Left lung (tissue), 10 donors: ENCODE measurements around the gene ZNG1B. TPM values are rescaled to one million over a fixed set of nuclear protein-coding genes. Genes with fewer than 3 reads are reported as not detected.
"Not testable (repeated sequence)": the region's sequence is repeated elsewhere in the genome, so short reads cannot be mapped to it uniquely, and the experiment has no call there.

Experiments
- ATAC-seq: fragments of 200-7000 bp; cut with Tn5 transposase; one replicate; pipeline ENCODE4 v1.9.1; 2020; ENCODE audit warnings: moderate library complexity
- DNase-seq, 4 donors: peaks; one replicate each; pipeline ENCODE4 v3.0.0-alpha.2; 2013 to 2020
- H3K27ac ChIP-seq, 2 donors: fragments of 200-600 bp; sonication (generic) in 1 of 2; one replicate each; pipeline versions ENCODE4 v1.5.0 to v1.8.0; 2020 to 2021
- H3K27me3 ChIP-seq, 2 donors: fragments of 200-600 bp; sonication (generic) in 1 of 2; one replicate each; pipeline versions ENCODE4 v1.5.0 to v1.8.0; 2020 to 2021
- H3K36me3 ChIP-seq, 2 donors: fragments of 200-600 bp; sonication (generic) in 1 of 2; one replicate each; pipeline versions ENCODE4 v1.5.0 to v1.8.0; 2020 to 2021
- H3K4me1 ChIP-seq, 2 donors: fragments of 200-600 bp; one replicate each; pipeline ENCODE4 v1.8.0; 2021
- H3K4me3 ChIP-seq, 2 donors: fragments of 200-600 bp; sonication (generic) in 1 of 2; one replicate each; pipeline versions ENCODE4 v1.5.0 to v1.8.0; 2020 to 2021; ENCODE audit warnings: mild to moderate bottlenecking in 1 of 2
- H3K9me3 ChIP-seq, 2 donors: fragments of 200-600 bp; sonication (generic) in 1 of 2; one replicate each; pipeline versions ENCODE4 v1.5.0 to v1.8.0; 2020 to 2021
- intact Hi-C, 2 donors: fragments of 100-400 bp; cut with DNase I; formaldehyde crosslinking; loops; one replicate each; pipeline versions ENCODE4 v1.11.2 to v1.14.2; 2022
- polyA plus RNA-seq, 6 donors: library from polyadenylated mRNA; unstranded; fragments of 120-200 nt; gene quantifications; one replicate each; pipeline ENCODE4 v1.2.1, GENCODE V29; 2013; ENCODE audit not compliant: insufficient read length in 6 of 6
- total RNA-seq, 2 donors: library from RNA; stranded (reverse); fragmentation: NEBNext Ultra II Directional; extraction: Animal tissue kit (Norgen Biotek cat#: 25700); gene quantifications; one replicate each; pipeline ENCODE4 v1.2.1, GENCODE V29; 2021
- donor health status: DM: no; HTN: yes; CAD: no.
- donor health status: DM: no; HTN: no; CAD: no.

ZNG1B gene
- total and polyA plus RNA-seq, 8 donors: 25.4 to 56.3 (median 48.5) TPM

- H3K4me3 ChIP-seq, intact Hi-C loops, H3K9me3 ChIP-seq, DNase-seq, H3K36me3 ChIP-seq, H3K27me3 ChIP-seq, H3K4me1 ChIP-seq, H3K27ac ChIP-seq: not testable (repeated sequence)
- ATAC-seq: peak; percentile 37
Measured at GRCh38 chr2:113521492-113521891, 84.0 kb downstream of the ZNG1B start.

- DNase-seq, H3K4me1 ChIP-seq, intact Hi-C loops, ATAC-seq, H3K27me3 ChIP-seq, H3K36me3 ChIP-seq, H3K4me3 ChIP-seq, H3K27ac ChIP-seq, H3K9me3 ChIP-seq: not testable (repeated sequence)
Measured at GRCh38 chr2:113524986-113525385, 87.5 kb downstream of the ZNG1B start.

GRCh38 chr2:113527350-113528045, 90.0 kb downstream of the ZNG1B start:
- H3K27me3 ChIP-seq, DNase-seq, H3K27ac ChIP-seq, H3K36me3 ChIP-seq, intact Hi-C loops, H3K4me3 ChIP-seq, H3K9me3 ChIP-seq, H3K4me1 ChIP-seq: not testable (repeated sequence)
- peak; percentile 99 for ATAC-seq

- H3K9me3 ChIP-seq, intact Hi-C loops, H3K4me3 ChIP-seq, ATAC-seq, H3K36me3 ChIP-seq, DNase-seq, H3K27ac ChIP-seq, H3K27me3 ChIP-seq, H3K4me1 ChIP-seq: not testable (repeated sequence)
Measured at GRCh38 chr2:113528126-113528525, 90.6 kb downstream of the ZNG1B start.

GRCh38 chr2:113528904-113529303, 91.4 kb downstream of the ZNG1B start:
- DNase-seq, H3K4me3 ChIP-seq, ATAC-seq, H3K27me3 ChIP-seq, H3K4me1 ChIP-seq, intact Hi-C loops, H3K36me3 ChIP-seq, H3K27ac ChIP-seq, H3K9me3 ChIP-seq: not testable (repeated sequence)

GRCh38 chr2:113532991-113533390, 95.5 kb downstream of the ZNG1B start:
- H3K36me3 ChIP-seq, DNase-seq, intact Hi-C loops, H3K4me3 ChIP-seq, ATAC-seq, H3K4me1 ChIP-seq, H3K9me3 ChIP-seq, H3K27ac ChIP-seq, H3K27me3 ChIP-seq: not testable (repeated sequence)

GRCh38 chr2:113536573-113536972, 99.1 kb downstream of the ZNG1B start:
- H3K27ac ChIP-seq, H3K4me3 ChIP-seq, H3K4me1 ChIP-seq, H3K9me3 ChIP-seq, H3K27me3 ChIP-seq, intact Hi-C loops, H3K36me3 ChIP-seq: not testable (repeated sequence)
- ATAC-seq: peak; percentile 86
- DNase-seq: peak in 1 of 4 donors; percentile 42

GRCh38 chr2:113540834-113541203, 103.3 kb downstream of the ZNG1B start:
- H3K4me1 ChIP-seq, intact Hi-C loops, H3K36me3 ChIP-seq, H3K9me3 ChIP-seq, DNase-seq: not testable (repeated sequence)
- peak overlapping the region in 1 of 2 donors; percentile 51 for H3K4me3 ChIP-seq
- peak overlapping the region in 1 of 2 donors; percentile 1 for H3K27ac ChIP-seq
- peak; percentile 23 for ATAC-seq
- peaks cover 0 to 14% of the 10 kb centered on the region in 2 donors for H3K27me3 ChIP-seq

- H3K4me1 ChIP-seq, H3K36me3 ChIP-seq, H3K9me3 ChIP-seq, intact Hi-C loops: not testable (repeated sequence)
- Histone ChIP-seq H3K27me3 (peaks cover 0 to 14% of the 10 kb centered on the region in 2 donors), H3K4me3 (peak overlapping the region; percentile 42 to 51), H3K27ac (peak overlapping the region; percentile 64 to 86)
- DNase-seq (peak; percentile 35 to 87 (median 44)), ATAC-seq (peak; percentile 73)
Measured at GRCh38 chr2:113541204-113541975, 103.9 kb downstream of the ZNG1B start.

GRCh38 chr2:113541976-113542485, 104.5 kb downstream of the ZNG1B start:
- H3K4me1 ChIP-seq, intact Hi-C loops, H3K36me3 ChIP-seq, H3K9me3 ChIP-seq: not testable (repeated sequence)
- Histone ChIP-seq H3K27ac (peak overlapping the region; percentile 64 to 86), H3K27me3 (peaks cover 0 to 14% of the 10 kb centered on the region in 2 donors), H3K4me3 (peak overlapping the region; percentile 42 to 51)
- ATAC-seq (peak; percentile 72), DNase-seq (peak in 2 of 4 donors; percentile 10 to 74)

- ATAC-seq: peak; percentile 37
- H3K27ac ChIP-seq, H3K36me3 ChIP-seq, H3K4me1 ChIP-seq, H3K9me3 ChIP-seq, intact Hi-C loops: not testable (repeated sequence)
- DNase-seq: peak in 1 of 4 donors; percentile 12
- Histone ChIP-seq H3K27me3 (peaks cover 0 to 14% of the 10 kb centered on the region in 2 donors), H3K4me3 (peak overlapping the region; percentile 42 to 51)
Measured at GRCh38 chr2:113542529-113542928, 105.0 kb downstream of the ZNG1B start.
